Activated CD4-positive, alpha-beta T cell treated with anti-CD3 and anti-CD28 coated beads for 4 hours (primary cell): ENCODE results near the gene BAIAP2L2.

Experiments used
- DNase-seq, 2 donors: peaks; one replicate each; pipeline ENCODE4 v3.0.0-alpha.2; 2020

BAIAP2L2 gene

GRCh38 chr22:38036392-38037062 is 74.0 kb downstream of the BAIAP2L2 start:
- DNase-seq, result no peak

DNA sequence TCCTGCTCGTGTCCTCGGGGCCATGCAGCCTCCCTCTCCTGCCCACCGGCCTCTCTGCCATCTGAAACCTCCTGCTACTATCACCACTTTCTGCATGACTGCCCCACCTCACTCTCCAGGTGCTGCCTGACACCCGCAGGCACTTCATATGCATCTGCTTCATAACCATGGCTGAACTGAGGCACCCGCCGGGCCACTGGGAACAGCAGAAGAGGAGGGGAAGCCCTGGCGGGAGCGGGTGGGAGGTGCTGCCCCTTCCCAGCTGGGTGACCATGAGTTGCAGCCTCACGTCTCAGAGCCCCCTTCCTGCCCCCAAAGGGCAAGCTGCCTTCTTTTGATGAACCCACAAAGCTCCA is 75.0 kb downstream of the BAIAP2L2 start:
- no peak for DNase-seq
